DND-41 (cell line): Measurements from ENCODE around the gene IQSEC1.

Experiments used
- ATAC-seq: fragments of 200-7000 bp; cut with Tn5 transposase; 3 replicates; pipeline ENCODE4 v1.9.1; 2021; ENCODE audit warnings: low read depth; ENCODE audit not compliant: insufficient read depth
- DNase-seq: peaks from one replicate; pipeline ENCODE4 v3.0.0-alpha.2; 2020
- H2AFZ ChIP-seq: 2 replicates; pipeline ENCODE4 v1.6.0; 2012; ENCODE audit warnings: low read depth, low read length
- H3K27ac ChIP-seq: 2 replicates; pipeline ENCODE4 v1.5.1; 2012; ENCODE audit warnings: low read length, inconsistent platforms
- H3K27me3 ChIP-seq: fragments of 200-600 bp; sonication (generic); 2 replicates; pipeline ENCODE4 v1.6.0; 2012; ENCODE audit warnings: low read length, mild to moderate bottlenecking, inconsistent platforms; ENCODE audit not compliant: insufficient read depth, poor library complexity
- H3K36me3 ChIP-seq: 2 replicates; pipeline ENCODE4 v1.5.1; 2012; ENCODE audit warnings: low read length, inconsistent platforms; ENCODE audit not compliant: insufficient read depth
- H3K4me1 ChIP-seq: 2 replicates; pipeline ENCODE4 v1.5.1; 2012; ENCODE audit warnings: mild to moderate bottlenecking, low read length; ENCODE audit not compliant: insufficient read depth
- H3K4me2 ChIP-seq: 2 replicates; pipeline ENCODE4 v1.6.0; 2012; ENCODE audit warnings: mild to moderate bottlenecking, moderate library complexity, low read length, inconsistent platforms; ENCODE audit not compliant: insufficient read depth
- H3K4me3 ChIP-seq, 2 experiments: fragments of 200-600 bp in 1 of 2; shearing (Covaris generic) in 1 of 2; 2 replicates each; pipeline ENCODE4 v1.5.1; 2012 to 2016; ENCODE audit warnings: inconsistent platforms in 2 of 2, low read length in 2 of 2, mild to moderate bottlenecking in 2 of 2, low read depth in 1 of 2, moderate library complexity in 1 of 2
- H3K79me2 ChIP-seq: 2 replicates; pipeline ENCODE4 v1.6.0; 2012; ENCODE audit warnings: low read length, inconsistent platforms; ENCODE audit not compliant: insufficient read depth
- H3K9ac ChIP-seq: 2 replicates; pipeline ENCODE4 v1.6.0; 2012; ENCODE audit warnings: low read depth, mild to moderate bottlenecking, inconsistent platforms, low read length, moderate library complexity
- H3K9me3 ChIP-seq: 2 replicates; pipeline ENCODE4 v1.5.1; 2012; ENCODE audit warnings: low read length, moderate library complexity, mild to moderate bottlenecking, inconsistent platforms; ENCODE audit not compliant: insufficient read depth, severe bottlenecking
- H4K20me1 ChIP-seq: 2 replicates; pipeline ENCODE4 v1.6.0; 2012; ENCODE audit warnings: low read length; ENCODE audit not compliant: insufficient read depth
- EZH2 ChIP-seq: IDR thresholded peaks from 3 replicates; pipeline ENCODE4 v1.6.1; 2012; ENCODE audit warnings: borderline replicate concordance, low read depth, mild to moderate bottlenecking, moderate library complexity, low read length, inconsistent platforms; ENCODE audit not compliant: severe bottlenecking
- TF ChIP-seq, protein P1 (sequence below): IDR thresholded peaks from 2 replicates; pipeline ENCODE4 v1.5.1; 2012; ENCODE audit warnings: borderline replicate concordance, low read length, moderate library complexity, mild to moderate bottlenecking; ENCODE audit not compliant: poor library complexity, severe bottlenecking; ENCODE audit errors: extremely low read depth

Gene IQSEC1

GRCh38 chr3:13040361-13041074 is 32.7 kb downstream of the IQSEC1 start:
- DNase-seq = no peak
- ATAC-seq = no peak
- H3K9ac ChIP-seq = no peak overlapping the region
- no peaks in the 10 kb centered on the region for H3K9me3 ChIP-seq
- no peaks in the 10 kb centered on the region for H3K27me3 ChIP-seq
- no peak overlapping the region for H3K4me3 ChIP-seq
- TF ChIP-seq, protein P1, sequence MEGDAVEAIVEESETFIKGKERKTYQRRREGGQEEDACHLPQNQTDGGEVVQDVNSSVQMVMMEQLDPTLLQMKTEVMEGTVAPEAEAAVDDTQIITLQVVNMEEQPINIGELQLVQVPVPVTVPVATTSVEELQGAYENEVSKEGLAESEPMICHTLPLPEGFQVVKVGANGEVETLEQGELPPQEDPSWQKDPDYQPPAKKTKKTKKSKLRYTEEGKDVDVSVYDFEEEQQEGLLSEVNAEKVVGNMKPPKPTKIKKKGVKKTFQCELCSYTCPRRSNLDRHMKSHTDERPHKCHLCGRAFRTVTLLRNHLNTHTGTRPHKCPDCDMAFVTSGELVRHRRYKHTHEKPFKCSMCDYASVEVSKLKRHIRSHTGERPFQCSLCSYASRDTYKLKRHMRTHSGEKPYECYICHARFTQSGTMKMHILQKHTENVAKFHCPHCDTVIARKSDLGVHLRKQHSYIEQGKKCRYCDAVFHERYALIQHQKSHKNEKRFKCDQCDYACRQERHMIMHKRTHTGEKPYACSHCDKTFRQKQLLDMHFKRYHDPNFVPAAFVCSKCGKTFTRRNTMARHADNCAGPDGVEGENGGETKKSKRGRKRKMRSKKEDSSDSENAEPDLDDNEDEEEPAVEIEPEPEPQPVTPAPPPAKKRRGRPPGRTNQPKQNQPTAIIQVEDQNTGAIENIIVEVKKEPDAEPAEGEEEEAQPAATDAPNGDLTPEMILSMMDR = no peak
- TF ChIP-seq EZH2 = no peak
- H3K27ac ChIP-seq = peak overlapping the region; percentile 20
- H3K79me2 ChIP-seq = no peaks in the 10 kb centered on the region
- H3K4me1 ChIP-seq = peaks cover 51% of the 10 kb centered on the region
- no peak overlapping the region for H3K4me2 ChIP-seq
- no peaks in the 10 kb centered on the region for H3K36me3 ChIP-seq
- no peak overlapping the region for H2AFZ ChIP-seq
- H4K20me1 ChIP-seq = no peaks in the 10 kb centered on the region

- Histone ChIP-seq H3K4me3 (no peak overlapping the region), H3K79me2 (no peaks in the 10 kb centered on the region), H2AFZ (no peak overlapping the region), H4K20me1 (no peaks in the 10 kb centered on the region), H3K4me2 (no peak overlapping the region), H3K4me1 (peaks cover 39% of the 10 kb centered on the region), H3K9ac (no peak overlapping the region), H3K36me3 (no peaks in the 10 kb centered on the region), H3K9me3 (no peaks in the 10 kb centered on the region), H3K27me3 (no peaks in the 10 kb centered on the region), H3K27ac (peak overlapping the region; percentile 20; the same call in 1 of the 2 replicates)
- TF ChIP-seq EZH2 = no peak
- TF ChIP-seq, protein P1 = no peak
- ATAC-seq = peak; percentile 72
- DNase-seq = peak; percentile 61
Measured at GRCh38 chr3:13039213-13039896, 33.9 kb downstream of the IQSEC1 start.

- Histone ChIP-seq H3K27me3 (no peaks in the 10 kb centered on the region), H3K36me3 (no peaks in the 10 kb centered on the region), H3K4me2 (no peak overlapping the region), H3K79me2 (no peaks in the 10 kb centered on the region), H3K9ac (no peak overlapping the region), H3K27ac (no peak overlapping the region), H2AFZ (no peak overlapping the region), H3K4me3 (no peak overlapping the region), H4K20me1 (no peaks in the 10 kb centered on the region), H3K4me1 (peaks cover 22% of the 10 kb centered on the region), H3K9me3 (no peaks in the 10 kb centered on the region)
- DNase-seq (no peak), ATAC-seq (no peak)
- no peak for TF ChIP-seq EZH2
- TF ChIP-seq, protein P1 = no peak
Measured at GRCh38 chr3:13037458-13038117, 35.6 kb downstream of the IQSEC1 start.
